Measurements from ENCODE around the gene LYL1. TPM values are rescaled to one million over a fixed set of nuclear protein-coding genes. Genes with fewer than 3 reads are reported as not detected.

The LYL1 gene
- total RNA-seq, 1 donor: 2.6 TPM

GRCh38 chr19:13071444-13072187, 31.0 kb downstream of the LYL1 start:
- TF ChIP-seq CTCF (IDR thresholded peaks at IDR 0.05; ENCODE audit: insufficient read depth, low read depth, low read length): no peak
- H3K4me3 ChIP-seq (ENCODE audit: low read depth, low read length): no peak overlapping the region
- DNase-seq (ENCODE audit: low read depth): no peak

GRCh38 chr19:13070425-13071140, 32.1 kb downstream of the LYL1 start:
- H3K4me3 ChIP-seq (ENCODE audit: low read depth, low read length): no peak overlapping the region
- DNase-seq (ENCODE audit: low read depth): no peak
- TF ChIP-seq CTCF (IDR thresholded peaks at IDR 0.05; ENCODE audit: insufficient read depth, low read depth, low read length): no peak

GRCh38 chr19:13069415-13070359, 33.0 kb downstream of the LYL1 start:
- no peak for DNase-seq (ENCODE audit: low read depth)
- TF ChIP-seq CTCF (IDR thresholded peaks at IDR 0.05; ENCODE audit: insufficient read depth, low read depth, low read length): no peak
- no peak overlapping the region for H3K4me3 ChIP-seq (ENCODE audit: low read depth, low read length)

- no peak for DNase-seq (ENCODE audit: low read depth)
- no peak for TF ChIP-seq CTCF (IDR thresholded peaks at IDR 0.05; ENCODE audit: insufficient read depth, low read depth, low read length)
- no peak overlapping the region for H3K4me3 ChIP-seq (ENCODE audit: low read depth, low read length)
Measured at GRCh38 chr19:13068085-13068846, 34.4 kb downstream of the LYL1 start.

GRCh38 chr19:13066933-13067807, 35.5 kb downstream of the LYL1 start:
- no peak for TF ChIP-seq CTCF (IDR thresholded peaks at IDR 0.05; ENCODE audit: insufficient read depth, low read depth, low read length)
- no peak overlapping the region for H3K4me3 ChIP-seq (ENCODE audit: low read depth, low read length)
- no peak for DNase-seq (ENCODE audit: low read depth)
